ENCODE results near the gene KIF24.
A peak's percentile ranks its signal among the peaks of the same experiment; 100 is the strongest.
"Not testable (repeated sequence)": the region's sequence is repeated elsewhere in the genome, so short reads cannot be mapped to it uniquely, and the experiment has no call there.

The KIF24 gene

GRCh38 chr9:34328500-34328986 lies 525 bp downstream of the KIF24 start:
- peak overlapping the region; percentile 52 to 71 for H3K9ac ChIP-seq (ENCODE audit: low read depth in 1 of 2, low read length in 2 of 2)

GRCh38 chr9:34326690-34327089 lies 2.4 kb downstream of the KIF24 start:
- Histone ChIP-seq H3K27me3 (ENCODE audit: control insufficient read depth in 2 of 2, insufficient read depth in 2 of 2, low read length in 2 of 2) (no peaks in the 10 kb centered on the region), H3K4me3 (ENCODE audit: low read length in 2 of 2) (no peak overlapping the region), H3K27ac (ENCODE audit: low read depth in 2 of 2, low read length in 2 of 2) (no peak overlapping the region), H3K9me3 (ENCODE audit: control insufficient read depth in 2 of 2, low read length in 2 of 2) (no peaks in the 10 kb centered on the region), H3K4me1 (ENCODE audit: control insufficient read depth in 2 of 2, insufficient read depth in 2 of 2, low read length in 2 of 2) (peaks cover 0 to 7% of the 10 kb centered on the region in 2 donors), H3K9ac (ENCODE audit: low read depth in 1 of 2, low read length in 2 of 2) (no peak overlapping the region), H3K36me3 (ENCODE audit: control insufficient read depth in 2 of 2, insufficient read depth in 2 of 2, low read length in 2 of 2) (no peaks in the 10 kb centered on the region)

More at GRCh38 chr9:34328500-34328986, 525 bp downstream of the KIF24 start:
- H3K4me1 ChIP-seq (ENCODE audit: control insufficient read depth in 2 of 2, insufficient read depth in 2 of 2, low read length in 2 of 2), result peaks cover 0 to 7% of the 10 kb centered on the region in 2 donors
- no peaks in the 10 kb centered on the region for H3K9me3 ChIP-seq (ENCODE audit: control insufficient read depth in 2 of 2, low read length in 2 of 2)
- H3K36me3 ChIP-seq (ENCODE audit: control insufficient read depth in 2 of 2, insufficient read depth in 2 of 2, low read length in 2 of 2), result no peaks in the 10 kb centered on the region
- H3K4me3 ChIP-seq (ENCODE audit: low read length in 2 of 2), result peak overlapping the region; percentile 81 to 95
- H3K27ac ChIP-seq (ENCODE audit: low read depth in 2 of 2, low read length in 2 of 2), result peak overlapping the region; percentile 17 to 61
- H3K27me3 ChIP-seq (ENCODE audit: control insufficient read depth in 2 of 2, insufficient read depth in 2 of 2, low read length in 2 of 2), result no peaks in the 10 kb centered on the region

DNA sequence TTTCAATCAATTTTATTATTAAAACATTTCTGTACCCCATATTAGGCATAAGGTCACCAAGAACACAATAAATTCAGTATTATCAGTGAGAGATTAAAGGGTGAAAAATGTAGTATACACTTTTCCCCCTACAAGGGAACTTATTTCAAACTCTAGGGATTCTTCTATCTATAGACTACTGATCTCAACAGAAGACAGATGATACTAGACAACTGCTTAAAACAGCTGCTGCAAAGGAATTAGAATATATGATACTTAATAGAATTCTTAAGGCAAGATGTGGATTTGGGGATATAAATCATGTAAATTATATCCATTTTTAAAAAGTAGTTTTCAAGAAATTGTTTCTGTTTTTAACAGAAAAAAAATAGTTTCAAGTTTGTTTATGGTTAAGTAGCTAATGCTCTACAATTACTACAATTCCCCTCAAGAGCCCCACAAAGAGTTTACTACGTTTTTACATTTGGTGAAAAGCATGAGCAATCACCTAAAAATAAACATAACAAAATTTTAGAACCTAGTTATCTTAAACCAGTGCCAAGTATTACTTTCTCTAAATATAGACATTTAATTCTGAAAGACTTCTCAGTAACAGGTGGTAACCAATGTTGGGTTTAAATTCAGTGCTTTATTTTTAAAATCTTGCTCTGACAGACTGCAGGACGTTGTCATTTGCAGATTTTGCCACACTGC lies 6.0 kb downstream of the KIF24 start:
- Histone ChIP-seq H3K4me3 (ENCODE audit: low read length in 2 of 2) (no peak overlapping the region), H3K4me1 (ENCODE audit: control insufficient read depth in 2 of 2, insufficient read depth in 2 of 2, low read length in 2 of 2) (no peaks in the 10 kb centered on the region), H3K9ac (ENCODE audit: low read depth in 1 of 2, low read length in 2 of 2) (no peak overlapping the region), H3K27me3 (ENCODE audit: control insufficient read depth in 2 of 2, insufficient read depth in 2 of 2, low read length in 2 of 2) (no peaks in the 10 kb centered on the region), H3K36me3 (ENCODE audit: control insufficient read depth in 2 of 2, insufficient read depth in 2 of 2, low read length in 2 of 2) (no peaks in the 10 kb centered on the region), H3K27ac (ENCODE audit: low read depth in 2 of 2, low read length in 2 of 2) (no peak overlapping the region), H3K9me3 (ENCODE audit: control insufficient read depth in 2 of 2, low read length in 2 of 2) (no peaks in the 10 kb centered on the region)

DNA sequence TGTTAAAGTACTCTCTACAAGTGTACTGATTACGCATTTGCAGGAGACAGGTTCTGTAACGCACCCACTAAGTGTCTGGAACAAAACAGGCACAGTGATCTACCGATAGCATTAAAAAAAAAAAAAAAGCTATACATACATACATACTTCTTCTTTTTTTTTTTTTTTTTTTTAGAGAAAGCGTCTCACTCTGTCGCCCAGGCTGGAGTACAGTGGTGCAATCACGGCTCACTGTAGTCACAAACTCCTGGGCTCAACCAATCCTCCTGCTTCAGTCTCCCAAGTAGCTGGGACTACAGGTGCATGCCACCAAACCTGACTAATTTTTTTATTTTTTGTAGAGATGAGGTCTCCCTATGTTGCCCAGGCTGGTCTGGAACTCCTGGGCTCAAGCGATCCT lies 7.6 kb downstream of the KIF24 start:
- Histone ChIP-seq H3K36me3 (ENCODE audit: control insufficient read depth in 2 of 2, insufficient read depth in 2 of 2, low read length in 2 of 2) (no peaks in the 10 kb centered on the region), H3K4me1 (ENCODE audit: control insufficient read depth in 2 of 2, insufficient read depth in 2 of 2, low read length in 2 of 2) (no peaks in the 10 kb centered on the region), H3K9ac (ENCODE audit: low read depth in 1 of 2, low read length in 2 of 2) (no peak overlapping the region), H3K4me3 (ENCODE audit: low read length in 2 of 2) (no peak overlapping the region), H3K27me3 (ENCODE audit: control insufficient read depth in 2 of 2, insufficient read depth in 2 of 2, low read length in 2 of 2) (no peaks in the 10 kb centered on the region), H3K27ac (ENCODE audit: low read depth in 2 of 2, low read length in 2 of 2) (no peak overlapping the region), H3K9me3 (ENCODE audit: control insufficient read depth in 2 of 2, low read length in 2 of 2) (no peaks in the 10 kb centered on the region)

GRCh38 chr9:34318163-34318790 lies 10.8 kb downstream of the KIF24 start:
- no peaks in the 10 kb centered on the region for H3K36me3 ChIP-seq (ENCODE audit: control insufficient read depth in 2 of 2, insufficient read depth in 2 of 2, low read length in 2 of 2)
- H3K9me3 ChIP-seq (ENCODE audit: control insufficient read depth in 2 of 2, low read length in 2 of 2), result no peaks in the 10 kb centered on the region
- no peak overlapping the region for H3K4me3 ChIP-seq (ENCODE audit: low read length in 2 of 2)
- H3K9ac ChIP-seq (ENCODE audit: low read depth in 1 of 2, low read length in 2 of 2), result no peak overlapping the region
- no peak overlapping the region for H3K27ac ChIP-seq (ENCODE audit: low read depth in 2 of 2, low read length in 2 of 2)
- no peaks in the 10 kb centered on the region for H3K4me1 ChIP-seq (ENCODE audit: control insufficient read depth in 2 of 2, insufficient read depth in 2 of 2, low read length in 2 of 2)
- no peaks in the 10 kb centered on the region for H3K27me3 ChIP-seq (ENCODE audit: control insufficient read depth in 2 of 2, insufficient read depth in 2 of 2, low read length in 2 of 2)

GRCh38 chr9:34317436-34317835 lies 11.6 kb downstream of the KIF24 start:
- Histone ChIP-seq H3K27me3 (ENCODE audit: control insufficient read depth in 2 of 2, insufficient read depth in 2 of 2, low read length in 2 of 2) (no peaks in the 10 kb centered on the region), H3K9ac (ENCODE audit: low read depth in 1 of 2, low read length in 2 of 2) (no peak overlapping the region), H3K4me1 (ENCODE audit: control insufficient read depth in 2 of 2, insufficient read depth in 2 of 2, low read length in 2 of 2) (no peaks in the 10 kb centered on the region), H3K9me3 (ENCODE audit: control insufficient read depth in 2 of 2, low read length in 2 of 2) (no peaks in the 10 kb centered on the region), H3K36me3 (ENCODE audit: control insufficient read depth in 2 of 2, insufficient read depth in 2 of 2, low read length in 2 of 2) (no peaks in the 10 kb centered on the region), H3K27ac (ENCODE audit: low read depth in 2 of 2, low read length in 2 of 2) (no peak overlapping the region), H3K4me3 (ENCODE audit: low read length in 2 of 2) (no peak overlapping the region)

- Histone ChIP-seq H3K9ac (ENCODE audit: low read depth in 1 of 2, low read length in 2 of 2) (no peak overlapping the region), H3K27me3 (ENCODE audit: control insufficient read depth in 2 of 2, insufficient read depth in 2 of 2, low read length in 2 of 2) (no peaks in the 10 kb centered on the region)
Measured at GRCh38 chr9:34311499-34312185, 17.4 kb downstream of the KIF24 start.

GRCh38 chr9:34310215-34310614 lies 18.9 kb downstream of the KIF24 start:
- H3K4me1 ChIP-seq (ENCODE audit: control insufficient read depth in 2 of 2, insufficient read depth in 2 of 2, low read length in 2 of 2), result no peaks in the 10 kb centered on the region
- no peaks in the 10 kb centered on the region for H3K36me3 ChIP-seq (ENCODE audit: control insufficient read depth in 2 of 2, insufficient read depth in 2 of 2, low read length in 2 of 2)
- H3K4me3 ChIP-seq (ENCODE audit: low read length in 2 of 2), result no peak overlapping the region
- no peak overlapping the region for H3K9ac ChIP-seq (ENCODE audit: low read depth in 1 of 2, low read length in 2 of 2)
- H3K27ac ChIP-seq (ENCODE audit: low read depth in 2 of 2, low read length in 2 of 2), result no peak overlapping the region
- H3K27me3 ChIP-seq (ENCODE audit: control insufficient read depth in 2 of 2, insufficient read depth in 2 of 2, low read length in 2 of 2), result no peaks in the 10 kb centered on the region
- H3K9me3 ChIP-seq (ENCODE audit: control insufficient read depth in 2 of 2, low read length in 2 of 2), result no peaks in the 10 kb centered on the region

More at GRCh38 chr9:34311499-34312185, 17.4 kb downstream of the KIF24 start:
- Histone ChIP-seq H3K27ac (ENCODE audit: low read depth in 2 of 2, low read length in 2 of 2) (no peak overlapping the region), H3K9me3 (ENCODE audit: control insufficient read depth in 2 of 2, low read length in 2 of 2) (no peaks in the 10 kb centered on the region), H3K4me3 (ENCODE audit: low read length in 2 of 2) (no peak overlapping the region), H3K4me1 (ENCODE audit: control insufficient read depth in 2 of 2, insufficient read depth in 2 of 2, low read length in 2 of 2) (no peaks in the 10 kb centered on the region), H3K36me3 (ENCODE audit: control insufficient read depth in 2 of 2, insufficient read depth in 2 of 2, low read length in 2 of 2) (no peaks in the 10 kb centered on the region)

DNA sequence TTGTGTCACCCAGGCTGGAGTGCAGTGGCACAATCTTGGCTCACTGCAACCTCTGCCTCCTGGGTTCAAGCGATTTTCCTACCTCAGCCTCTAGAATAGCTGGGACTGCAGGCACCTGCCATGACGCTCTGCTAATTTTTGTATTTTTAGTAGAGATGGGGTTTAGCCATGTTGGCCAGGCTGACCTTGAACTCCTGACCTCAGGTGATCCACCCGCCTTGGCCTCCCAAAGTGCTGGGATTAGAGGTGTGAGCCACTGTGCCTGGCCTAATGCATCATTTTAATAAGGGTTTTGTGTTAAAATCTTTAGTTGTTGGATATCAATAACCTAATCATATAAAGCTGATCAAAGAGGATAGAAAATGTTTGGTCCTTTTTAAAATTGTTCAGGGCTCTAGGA lies 20.8 kb downstream of the KIF24 start:
- not testable (repeated sequence) for H3K27me3 ChIP-seq (ENCODE audit: control insufficient read depth in 2 of 2, insufficient read depth in 2 of 2, low read length in 2 of 2); H3K9me3 ChIP-seq (ENCODE audit: control insufficient read depth in 2 of 2, low read length in 2 of 2); H3K27ac ChIP-seq (ENCODE audit: low read depth in 2 of 2, low read length in 2 of 2); H3K9ac ChIP-seq (ENCODE audit: low read depth in 1 of 2, low read length in 2 of 2); H3K4me1 ChIP-seq (ENCODE audit: control insufficient read depth in 2 of 2, insufficient read depth in 2 of 2, low read length in 2 of 2); H3K36me3 ChIP-seq (ENCODE audit: control insufficient read depth in 2 of 2, insufficient read depth in 2 of 2, low read length in 2 of 2); H3K4me3 ChIP-seq (ENCODE audit: low read length in 2 of 2)

DNA sequence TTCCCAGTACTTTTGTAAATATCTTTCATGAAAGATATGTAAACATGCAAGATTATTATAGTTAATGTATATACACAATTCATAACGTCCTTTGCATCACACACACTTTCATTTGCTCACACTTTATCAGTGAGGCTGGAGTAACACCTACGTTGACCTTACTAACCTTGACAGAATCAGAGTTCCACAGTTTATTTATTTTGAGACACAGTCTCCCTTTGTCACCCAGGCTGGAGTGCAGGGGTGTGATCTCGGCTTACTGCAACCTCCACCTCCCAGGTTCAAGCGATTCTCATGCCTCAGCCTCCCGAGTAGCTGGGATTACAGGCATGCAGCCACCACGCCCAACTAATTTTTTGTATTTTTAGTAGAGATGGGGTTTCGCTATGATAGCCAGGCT lies 28.0 kb downstream of the KIF24 start:
- not testable (repeated sequence) for H3K36me3 ChIP-seq (ENCODE audit: control insufficient read depth in 2 of 2, insufficient read depth in 2 of 2, low read length in 2 of 2); H3K9ac ChIP-seq (ENCODE audit: low read depth in 1 of 2, low read length in 2 of 2); H3K27me3 ChIP-seq (ENCODE audit: control insufficient read depth in 2 of 2, insufficient read depth in 2 of 2, low read length in 2 of 2); H3K4me1 ChIP-seq (ENCODE audit: control insufficient read depth in 2 of 2, insufficient read depth in 2 of 2, low read length in 2 of 2); H3K9me3 ChIP-seq (ENCODE audit: control insufficient read depth in 2 of 2, low read length in 2 of 2); H3K27ac ChIP-seq (ENCODE audit: low read depth in 2 of 2, low read length in 2 of 2); H3K4me3 ChIP-seq (ENCODE audit: low read length in 2 of 2)

Data from mucosa of rectum (tissue), 2 donors.